Retinal pigment epithelial cell (primary cell): ENCODE results near the gene NEIL3.

Experiments
- DNase-seq: peaks from one replicate; pipeline ENCODE4 v3.0.0-alpha.2; 2010; ENCODE audit warnings: low read depth
- H3K4me3 ChIP-seq: 2 replicates; pipeline ENCODE4 v1.5.1; 2011; ENCODE audit warnings: mild to moderate bottlenecking, low read length, control low read depth, moderate library complexity
- CTCF ChIP-seq: conservative IDR thresholded peaks from 2 replicates; pipeline ENCODE4 v1.5.1; 2011; ENCODE audit warnings: low read depth, low read length, control low read depth, inconsistent platforms

NEIL3 gene

GRCh38 chr4:177396352-177396751, 86.7 kb downstream of the NEIL3 start:
- H3K4me3 ChIP-seq = no peak overlapping the region
- no peak for TF ChIP-seq CTCF
- no peak for DNase-seq

- TF ChIP-seq CTCF = no peak
- H3K4me3 ChIP-seq = no peak overlapping the region
- no peak for DNase-seq
These were observed 90.4 kb downstream of the NEIL3 start for GRCh38 chr4:177400030-177400429.

- no peak overlapping the region for H3K4me3 ChIP-seq
- no peak for DNase-seq
- no peak for TF ChIP-seq CTCF
These were observed 92.1 kb downstream of the NEIL3 start for GRCh38 chr4:177401658-177402273.

- H3K4me3 ChIP-seq = no peak overlapping the region
- no peak for DNase-seq
- TF ChIP-seq CTCF = no peak
These were observed 94.1 kb downstream of the NEIL3 start for GRCh38 chr4:177403746-177404145.

- H3K4me3 ChIP-seq = no peak overlapping the region
- TF ChIP-seq CTCF = no peak
- DNase-seq = no peak
These were observed 94.7 kb downstream of the NEIL3 start for GRCh38 chr4:177404342-177404741.

- DNase-seq = no peak
- H3K4me3 ChIP-seq = no peak overlapping the region
- no peak for TF ChIP-seq CTCF
These were observed 95.3 kb downstream of the NEIL3 start for GRCh38 chr4:177404986-177405385.

- no peak for TF ChIP-seq CTCF
These were observed 95.8 kb downstream of the NEIL3 start for GRCh38 chr4:177405508-177405907.

More at GRCh38 chr4:177405508-177405907, 95.8 kb downstream of the NEIL3 start:
- no peak for DNase-seq
- H3K4me3 ChIP-seq = no peak overlapping the region
